NCI-H2171 (cell line): ENCODE results near the gene C11orf65.

Experiments
- DNase-seq: peaks from one replicate; lab custom pipeline; 2025; lab: John Stamatoyannopoulos, UW

C11orf65 gene, protein sequence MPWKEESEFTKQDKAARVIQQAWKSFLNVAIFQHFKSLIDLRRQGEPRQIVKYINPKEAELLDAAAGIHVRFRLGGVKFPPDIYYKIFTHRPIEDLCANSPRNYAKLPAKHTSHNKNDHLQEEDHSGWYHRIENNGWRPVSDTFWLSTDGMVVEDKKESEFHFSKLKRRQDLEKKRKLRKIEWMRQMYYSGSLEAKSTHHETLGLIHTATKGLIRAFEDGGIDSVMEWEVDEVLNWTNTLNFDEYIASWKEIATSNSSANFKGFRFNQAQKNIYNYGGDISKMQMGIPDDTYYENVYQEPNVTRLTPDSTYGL

GRCh38 chr11:108467091-108467823, at the start of gene C11orf65:
Gene C11orf65, minus strand, starts transcription at chr11:108467529. Its CDS starts 5,970 bp downstream, at chr11:108461559.
- DNase-seq: peak; percentile 97

DNA sequence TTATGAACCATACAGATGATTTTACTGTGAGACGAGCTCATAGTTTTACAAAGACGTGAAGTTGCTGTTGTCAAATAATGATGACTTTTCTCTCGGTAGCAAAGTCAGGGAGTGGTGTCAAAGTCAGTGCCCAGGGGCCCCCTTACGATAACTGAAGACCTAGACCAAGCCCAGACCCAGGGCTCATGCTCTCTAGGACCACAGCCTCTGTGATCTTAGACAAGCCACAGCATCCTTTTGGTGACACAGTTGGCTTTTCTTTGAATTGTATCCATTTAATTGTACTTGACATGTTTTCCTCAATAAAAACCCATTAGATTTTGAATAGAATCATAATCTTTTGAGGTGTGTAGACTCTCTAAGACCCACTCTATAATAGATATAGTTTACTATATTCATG, 48.8 kb upstream of the C11orf65 start:
- DNase-seq: no peak

DNA sequence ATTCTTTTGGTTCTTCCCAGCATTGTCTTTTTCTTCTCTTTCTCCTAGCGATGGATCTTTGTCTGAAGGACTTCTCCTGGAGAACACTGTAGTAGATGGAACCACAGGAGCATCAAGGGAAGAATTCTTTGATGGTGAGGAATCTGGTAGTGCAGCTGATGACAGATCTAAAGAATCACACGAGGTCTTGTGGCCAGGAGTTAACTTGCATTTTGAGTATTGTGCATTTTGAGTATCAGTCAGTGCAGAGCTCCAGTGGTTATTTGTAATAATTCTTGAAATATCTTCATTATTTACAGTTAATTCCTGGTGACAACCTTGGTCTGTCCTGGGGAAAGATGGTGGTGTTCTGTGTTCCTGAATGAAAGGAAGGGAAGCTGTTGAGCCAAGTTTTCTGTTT, 45.4 kb upstream of the C11orf65 start:
- DNase-seq: no peak

DNA sequence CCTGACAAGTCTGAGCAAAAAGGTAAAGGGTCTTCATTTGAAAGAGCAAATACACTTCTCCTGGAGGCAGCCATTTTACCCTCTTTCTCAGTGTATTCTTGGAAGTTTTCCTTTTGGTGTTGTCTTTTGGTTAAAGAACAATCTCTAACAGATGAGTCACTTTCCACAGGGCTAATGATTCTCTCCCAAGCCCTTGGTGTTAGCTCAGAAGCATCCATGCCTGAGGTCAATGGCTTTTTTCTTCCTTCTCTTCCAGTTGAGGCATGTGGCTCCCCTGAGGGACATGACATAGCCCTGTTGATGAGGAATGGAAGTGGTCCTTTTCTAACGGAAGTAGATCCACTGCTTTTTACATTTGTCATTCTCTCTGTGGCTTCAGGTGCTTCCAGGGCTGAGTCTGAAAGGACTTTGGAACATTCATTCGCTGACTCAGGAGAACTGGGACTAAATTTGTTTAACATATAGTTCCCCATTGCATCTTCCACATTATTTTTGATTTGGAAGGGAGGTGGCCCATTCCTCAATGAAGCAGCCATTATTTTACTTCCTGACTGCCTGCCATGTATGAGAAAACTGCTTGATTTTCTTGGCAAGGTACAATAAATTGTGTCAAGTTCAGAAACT, 44.6 kb upstream of the C11orf65 start:
- DNase-seq: no peak

DNA sequence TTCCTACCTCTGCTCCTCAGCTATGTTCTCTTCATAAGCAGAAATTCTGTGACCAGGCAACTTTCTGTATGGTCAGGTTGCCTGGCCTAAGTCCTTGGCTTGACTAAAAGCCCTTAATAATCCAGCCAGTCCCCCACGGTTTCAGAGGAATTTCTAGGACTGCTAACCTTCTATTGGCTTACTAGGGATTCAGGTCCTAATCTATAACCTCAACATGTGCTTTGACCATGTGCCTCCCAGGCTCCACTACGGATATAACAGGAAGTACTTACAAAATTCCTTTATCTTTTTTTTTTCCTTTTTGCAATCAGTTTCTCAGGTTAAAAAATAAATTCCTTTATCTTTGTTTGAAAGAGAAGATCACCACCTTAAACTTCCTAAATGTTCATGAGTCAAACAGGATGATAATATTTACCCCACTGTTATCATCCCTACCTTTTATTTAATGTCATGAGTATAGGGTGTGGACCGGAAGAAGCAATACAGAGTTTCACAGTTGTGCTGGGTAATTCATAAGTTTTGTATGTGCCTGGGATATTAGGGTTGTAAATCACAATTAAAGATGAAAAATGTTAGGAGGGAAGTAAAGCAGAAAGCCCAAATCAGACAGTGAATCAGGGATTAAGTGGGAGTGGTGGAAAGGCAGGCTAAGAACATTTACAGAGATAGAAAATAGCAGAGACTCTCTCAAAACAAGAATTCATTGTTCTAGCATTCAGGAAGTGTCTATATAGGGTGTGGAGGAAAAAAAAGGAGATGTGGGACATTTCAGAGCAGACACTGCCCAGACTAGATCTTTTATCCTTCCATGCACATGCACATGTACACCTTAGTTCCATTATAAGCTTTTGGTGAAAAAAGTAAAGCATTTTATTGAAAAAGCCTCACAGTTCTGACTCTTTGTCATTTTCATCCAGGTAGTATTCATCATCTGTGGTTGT, 41.6 kb upstream of the C11orf65 start:
- no peak for DNase-seq

- DNase-seq: no peak
These were observed 34.1 kb upstream of the C11orf65 start for GRCh38 chr11:108501396-108501795.

DNA sequence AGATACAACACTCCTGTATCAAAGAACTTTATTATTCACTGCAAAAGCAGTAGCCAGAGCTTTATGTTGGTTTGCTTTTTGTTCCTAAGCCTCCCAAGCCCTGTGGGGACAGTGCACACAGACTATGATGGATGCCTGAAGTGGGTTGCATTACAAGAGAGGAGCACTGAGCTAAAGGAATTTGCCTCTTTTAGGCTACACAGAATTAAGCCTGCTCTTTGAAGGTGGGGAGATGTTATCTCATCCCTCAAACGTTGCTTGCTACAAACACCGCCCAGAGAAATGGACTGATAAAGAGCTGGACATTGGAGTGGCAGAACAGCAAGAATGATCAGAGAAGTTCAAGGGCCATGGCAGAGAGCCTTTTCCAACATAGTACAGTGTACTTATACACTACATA, 33.4 kb upstream of the C11orf65 start:
- DNase-seq: no peak

DNA sequence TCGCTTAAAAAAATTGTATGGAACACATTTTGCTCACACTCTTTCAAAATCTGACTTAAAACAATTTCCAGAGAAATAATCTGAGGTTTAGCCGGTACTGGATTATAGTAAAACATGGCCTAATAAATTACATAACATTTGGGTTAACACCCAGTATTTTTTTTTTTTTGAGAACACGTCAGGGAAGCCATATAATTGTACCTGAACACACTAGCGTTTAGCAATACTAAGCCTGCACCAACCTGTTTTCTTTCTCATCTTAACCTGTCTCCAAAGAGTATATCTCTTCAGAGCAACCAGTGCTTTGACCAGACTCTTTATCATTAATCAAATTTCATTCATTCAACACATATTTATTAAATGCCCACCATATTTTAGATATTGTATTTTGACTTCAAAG, 32.8 kb upstream of the C11orf65 start:
- DNase-seq: no peak

GRCh38 chr11:108498816-108499408, 31.6 kb upstream of the C11orf65 start:
- DNase-seq: no peak

- DNase-seq: peak; percentile 54
These were observed 30.9 kb upstream of the C11orf65 start, which contains the start of gene POGLUT3 for GRCh38 chr11:108498046-108498815. Gene POGLUT3, minus strand, starts transcription at chr11:108498384. Its CDS starts 18 bp downstream, at chr11:108498366.

DNA sequence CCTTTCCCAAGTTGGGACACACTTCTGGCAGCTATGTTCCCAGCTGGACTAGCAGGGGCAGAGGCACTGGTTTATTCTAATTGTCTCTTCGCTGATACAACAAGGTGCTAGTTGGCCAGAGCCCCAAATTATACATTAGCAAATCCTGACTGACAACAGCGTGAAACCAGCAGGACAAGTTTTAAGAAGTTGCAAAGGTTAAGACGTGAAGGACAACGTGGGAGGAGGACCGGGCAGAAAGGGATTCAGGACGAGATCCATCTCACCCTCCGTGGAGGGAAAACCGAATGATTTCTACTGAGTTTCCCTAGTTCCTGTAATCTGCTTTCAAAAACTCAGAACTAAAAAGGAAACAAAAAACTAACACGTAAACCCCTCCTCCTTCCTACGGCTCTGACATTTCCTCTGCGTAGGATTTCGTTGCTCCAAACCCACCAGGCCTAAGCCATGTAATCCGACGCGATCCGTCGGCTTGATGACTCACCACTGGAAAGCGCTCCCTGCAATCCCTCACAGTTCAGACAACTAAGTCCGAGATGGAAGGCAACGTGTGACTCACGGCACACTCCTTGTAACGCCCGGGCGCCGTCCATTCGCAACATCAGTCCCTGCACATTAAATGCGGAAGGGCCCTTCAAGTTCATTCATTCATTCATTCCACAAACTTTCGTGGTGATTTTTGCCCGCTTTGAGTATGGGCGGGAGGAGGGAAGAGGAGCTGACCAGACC, 30.2 kb upstream of the C11orf65 start:
- DNase-seq: peak; percentile 30

DNA sequence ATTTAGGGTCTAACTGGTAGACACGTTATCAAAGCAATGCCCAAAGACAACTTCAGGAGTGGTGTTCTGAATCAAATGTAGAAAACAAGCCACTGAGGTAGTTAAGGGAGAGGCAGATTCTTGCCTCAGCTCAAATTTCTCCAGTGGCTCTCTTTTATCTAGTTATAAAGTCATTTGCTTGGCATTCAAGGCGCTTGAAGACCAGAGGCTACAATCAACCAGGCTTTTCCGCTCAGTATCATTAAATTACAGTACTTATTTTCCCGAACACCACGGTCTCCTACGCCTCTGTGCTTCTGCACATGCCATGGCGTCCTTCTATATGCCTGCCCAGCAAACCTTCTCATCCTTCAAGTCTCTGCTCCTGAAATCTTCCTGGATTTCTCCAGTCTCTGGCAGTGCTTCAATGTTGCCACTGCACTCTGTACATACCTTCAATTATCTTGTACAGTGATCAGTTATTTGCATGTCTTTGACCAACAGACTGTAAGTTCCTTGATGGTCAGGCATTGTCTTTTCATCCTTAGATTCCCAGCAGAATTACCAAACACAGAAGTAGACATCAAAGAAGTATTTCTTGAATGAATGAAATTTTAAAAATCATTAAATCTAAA, 29.4 kb upstream of the C11orf65 start:
- no peak for DNase-seq

GRCh38 chr11:108495326-108495725, 28.0 kb upstream of the C11orf65 start:
- no peak for DNase-seq

DNA sequence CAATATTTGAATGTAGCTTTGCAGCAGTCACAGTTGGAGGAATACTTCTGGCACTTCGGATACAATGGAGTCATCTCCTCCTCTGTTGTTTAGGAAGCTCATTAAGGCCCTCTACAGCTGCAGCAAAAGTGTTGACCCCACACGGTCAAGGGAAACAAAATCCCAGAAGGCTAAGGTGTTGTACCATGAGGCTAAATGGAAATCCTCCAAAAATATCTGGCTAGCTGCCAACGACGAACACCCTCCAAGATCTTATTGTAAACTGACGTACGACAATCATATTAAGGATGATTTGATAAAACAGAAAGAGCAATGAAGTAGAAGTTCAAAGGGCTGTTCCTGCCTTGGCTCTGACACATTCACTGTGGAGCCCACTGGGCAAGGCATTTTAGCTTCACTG, 26.9 kb upstream of the C11orf65 start:
- DNase-seq: no peak

DNA sequence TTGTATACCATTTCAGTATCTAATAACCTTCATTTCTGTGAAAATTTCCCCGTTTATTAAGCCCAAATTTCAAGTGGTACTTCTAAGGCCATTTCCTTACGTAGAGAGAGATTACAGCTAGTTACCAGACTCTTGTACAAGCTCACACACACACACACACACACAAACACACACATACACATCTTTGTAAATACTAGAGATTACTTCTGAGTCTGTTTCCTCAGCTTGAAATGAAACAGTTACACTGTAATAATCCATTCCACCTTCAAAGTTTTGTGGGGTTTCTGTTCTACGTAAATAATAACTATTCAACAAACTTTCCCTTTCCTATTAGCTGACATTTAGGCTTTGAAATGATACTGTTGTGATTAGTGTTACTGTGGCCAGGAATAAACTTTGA, 24.6 kb upstream of the C11orf65 start:
- DNase-seq: no peak

DNA sequence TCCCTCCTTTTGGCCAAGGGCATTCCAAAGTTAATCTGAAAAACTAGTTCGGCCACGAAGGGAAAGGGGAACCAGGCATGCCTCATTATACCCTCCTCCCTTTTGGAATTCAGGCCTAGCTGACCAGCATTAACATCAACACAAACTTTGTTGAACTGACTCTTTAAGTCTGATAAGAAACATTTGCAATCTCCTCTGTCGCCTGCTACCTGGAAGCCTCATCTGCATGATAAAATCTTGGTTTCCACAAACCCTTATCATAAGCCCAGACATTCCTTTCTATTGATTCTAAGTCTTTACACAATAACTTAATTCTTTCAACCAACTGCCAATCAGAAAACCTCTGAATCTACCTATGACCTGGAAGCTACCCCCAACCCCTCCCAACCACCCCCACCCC, 19.5 kb upstream of the C11orf65 start:
- DNase-seq: no peak

DNA sequence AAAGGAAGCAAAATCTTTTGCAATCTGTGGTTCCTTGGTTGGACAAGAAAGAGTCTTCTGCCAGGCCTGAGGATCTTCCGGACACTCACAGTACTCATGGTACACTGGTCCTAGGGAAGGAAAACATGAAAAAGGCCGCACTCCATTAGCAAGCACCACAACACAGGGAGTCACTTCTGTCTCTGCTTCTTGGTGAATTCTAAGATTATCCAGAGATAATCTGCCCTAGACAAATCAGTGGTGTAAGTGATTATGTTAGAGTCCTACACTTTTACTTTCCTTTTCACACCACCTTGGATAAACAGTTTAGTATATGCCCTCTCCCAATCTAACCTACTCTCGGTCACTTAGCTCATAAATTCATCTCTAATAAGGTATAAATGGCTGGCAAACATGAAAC, 19.0 kb upstream of the C11orf65 start:
- DNase-seq: no peak

DNA sequence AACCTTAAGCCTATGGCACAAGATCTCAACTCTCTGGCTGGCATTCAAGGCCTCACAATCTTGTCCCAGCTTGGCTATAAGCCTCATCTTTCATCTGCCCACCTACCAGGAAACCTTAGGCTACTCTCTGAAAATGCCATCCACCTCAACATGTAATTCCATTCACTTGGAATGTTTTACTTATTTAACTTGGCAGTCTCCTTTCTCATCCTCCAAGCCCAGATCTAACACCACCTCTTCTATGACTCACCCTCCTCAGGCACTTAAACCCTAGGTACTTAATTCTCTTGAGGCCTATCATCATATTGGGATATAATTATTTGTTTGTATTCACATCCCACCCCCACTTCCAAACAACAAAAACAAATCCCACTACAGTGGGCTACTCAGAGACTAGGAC, 15.8 kb upstream of the C11orf65 start:
- no peak for DNase-seq

- no peak for DNase-seq
These were observed 7.5 kb upstream of the C11orf65 start for GRCh38 chr11:108474664-108475463.
